PC-9 (cell line): ENCODE measurements around the gene ANKRD17.

Experiments used
- EZH2 ChIP-seq: fragments of 200-600 bp; sonication (generic); IDR thresholded peaks from 2 replicates; pipeline ENCODE4 v1.8.0; 2017; ENCODE audit warnings: antibody characterized with exemption, low read depth
- TF ChIP-seq, protein P1 (sequence below): fragments of 200-600 bp; sonication (generic); conservative IDR thresholded peaks from 2 replicates; pipeline ENCODE4 v1.6.1; 2017; ENCODE audit warnings: mixed run types, antibody characterized with exemption, mild to moderate bottlenecking, moderate library complexity

DNA sequence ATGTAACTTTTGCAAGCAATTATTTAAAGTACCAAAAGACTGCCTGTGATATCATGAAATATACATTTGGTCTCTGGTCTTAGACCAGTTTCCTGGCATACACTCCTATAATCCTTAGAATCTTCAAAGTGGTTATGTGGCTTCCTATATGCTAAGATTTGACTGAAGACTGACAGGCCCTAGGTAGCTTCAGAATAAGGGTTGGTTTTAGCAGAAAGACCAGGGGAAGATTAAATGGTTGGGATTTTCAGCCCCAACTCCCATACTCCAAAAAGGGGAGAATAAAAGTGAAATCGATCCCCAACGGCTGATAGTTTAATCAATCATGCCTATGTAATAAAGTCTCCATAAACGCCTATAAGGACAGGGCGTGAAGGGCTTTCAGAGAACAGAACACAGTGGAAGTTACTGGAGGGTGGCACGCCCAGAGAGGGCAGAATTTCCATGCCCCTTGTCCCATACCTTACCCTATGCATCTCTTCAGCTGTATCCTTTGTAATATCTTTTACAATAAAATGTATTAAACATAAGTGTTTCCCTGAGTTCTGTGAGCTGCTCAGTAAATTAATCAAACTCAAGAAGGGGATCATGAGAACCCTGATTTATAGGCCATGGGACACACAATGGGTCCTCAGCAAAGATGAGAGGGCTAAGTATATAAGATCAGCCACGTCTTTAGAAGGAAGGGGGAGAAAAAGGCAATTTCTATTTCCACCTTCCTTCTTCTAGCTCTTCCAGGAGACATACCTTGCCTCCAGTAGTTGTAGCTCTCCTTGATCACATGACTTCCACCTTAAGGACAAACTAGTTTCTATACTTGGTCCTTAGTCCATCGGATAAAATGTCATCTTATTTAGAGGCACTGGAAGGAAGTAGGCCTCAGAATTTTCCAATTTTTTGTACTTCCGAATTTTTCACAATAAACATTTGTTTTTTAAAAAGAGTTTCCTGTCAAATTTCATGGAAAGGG is 26.8 kb downstream of the ANKRD17 start:
- TF ChIP-seq, protein P1, sequence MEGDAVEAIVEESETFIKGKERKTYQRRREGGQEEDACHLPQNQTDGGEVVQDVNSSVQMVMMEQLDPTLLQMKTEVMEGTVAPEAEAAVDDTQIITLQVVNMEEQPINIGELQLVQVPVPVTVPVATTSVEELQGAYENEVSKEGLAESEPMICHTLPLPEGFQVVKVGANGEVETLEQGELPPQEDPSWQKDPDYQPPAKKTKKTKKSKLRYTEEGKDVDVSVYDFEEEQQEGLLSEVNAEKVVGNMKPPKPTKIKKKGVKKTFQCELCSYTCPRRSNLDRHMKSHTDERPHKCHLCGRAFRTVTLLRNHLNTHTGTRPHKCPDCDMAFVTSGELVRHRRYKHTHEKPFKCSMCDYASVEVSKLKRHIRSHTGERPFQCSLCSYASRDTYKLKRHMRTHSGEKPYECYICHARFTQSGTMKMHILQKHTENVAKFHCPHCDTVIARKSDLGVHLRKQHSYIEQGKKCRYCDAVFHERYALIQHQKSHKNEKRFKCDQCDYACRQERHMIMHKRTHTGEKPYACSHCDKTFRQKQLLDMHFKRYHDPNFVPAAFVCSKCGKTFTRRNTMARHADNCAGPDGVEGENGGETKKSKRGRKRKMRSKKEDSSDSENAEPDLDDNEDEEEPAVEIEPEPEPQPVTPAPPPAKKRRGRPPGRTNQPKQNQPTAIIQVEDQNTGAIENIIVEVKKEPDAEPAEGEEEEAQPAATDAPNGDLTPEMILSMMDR = no peak
- TF ChIP-seq EZH2 = no peak
